Psoas muscle (tissue), 8 donors: ENCODE results near the gene TMEM9B. TPM values are rescaled to one million over a fixed set of nuclear protein-coding genes. Genes with fewer than 3 reads are reported as not detected.

Experiments used
- ATAC-seq, 4 donors: fragments of 200-7000 bp; cut with Tn5 transposase; one replicate each; pipeline ENCODE4 v1.9.1; 2020; ENCODE audit warnings: moderate library complexity in 3 of 4, mild to moderate bottlenecking in 2 of 4
- DNase-seq, 2 donors: peaks; one replicate each; pipeline ENCODE4 v3.0.0-alpha.2; 2020
- H3K27ac ChIP-seq: fragments of 200-600 bp; one replicate; pipeline ENCODE4 v1.8.0; 2022
- H3K27me3 ChIP-seq, 3 donors: fragments of 200-600 bp in 1 of 3; one replicate each; pipeline versions ENCODE4 v1.6.1 to v1.8.0; 2013 to 2022; ENCODE audit warnings: low read length in 2 of 3, mild to moderate bottlenecking in 2 of 3, moderate library complexity in 1 of 3; ENCODE audit not compliant: insufficient read depth in 3 of 3
- H3K36me3 ChIP-seq, 2 donors: fragments of 200-600 bp in 1 of 2; one replicate each; pipeline versions ENCODE4 v1.6.1 to v1.8.0; 2013 to 2022; ENCODE audit warnings: low read depth in 1 of 2, mild to moderate bottlenecking in 1 of 2, moderate library complexity in 1 of 2; ENCODE audit not compliant: insufficient read depth in 1 of 2
- H3K4me1 ChIP-seq: fragments of 200-600 bp; one replicate; pipeline ENCODE4 v1.8.0; 2022
- H3K4me3 ChIP-seq: fragments of 200-600 bp; one replicate; pipeline ENCODE4 v1.8.0; 2022; ENCODE audit warnings: mild to moderate bottlenecking
- H3K9me3 ChIP-seq: fragments of 200-600 bp; one replicate; pipeline ENCODE4 v1.8.0; 2022
- WGBS, 3 donors: extraction: QIAGEN DNeasy Blood & Tissue Kit; methylation state at CpG; one replicate each; pipeline versions ENCODE4 v1.1.6 to v1.1.7; 2013; 5-methylcytosine and 5-hydroxymethylcytosine counted together
- intact Hi-C, 2 donors: fragments of 100-400 bp; cut with DNase I; formaldehyde crosslinking; loops; one replicate each; pipeline versions ENCODE4 v1.11.0 to v1.14.2; 2022
- polyA plus RNA-seq, 3 donors: library from polyadenylated mRNA; stranded (reverse); fragments of 200-250 nt; gene quantifications; one replicate each; pipeline ENCODE4 v1.2.3, GENCODE V29; 2013
- total RNA-seq, 4 donors: library from RNA; stranded (reverse); fragmentation: NEBNext Ultra II Directional in 2 of 4; extraction: Animal tissue kit (Norgen Biotek cat#: 25700) in 2 of 4; gene quantifications; one replicate each; pipeline versions ENCODE4 v1.2.1 to v1.2.4, GENCODE V29; 2021 to 2023
- TF ChIP-seq, protein P1 (sequence below): fragments of 200-600 bp; IDR thresholded peaks from one replicate; pipeline ENCODE4 v1.8.0; 2022; ENCODE audit warnings: antibody characterized with exemption
- donor health status: healthy with polysubstance abuse.
- donor health status: DM: no; HTN: no; CAD: no; lungs with moderate emphysema.
- donor health status: Bipolar disorder and iron deficiency.
- donor health status: healthy.
- donor health status: DM: yes; HTN: yes; CAD: no.
- donor health status: DM: no; HTN: no; CAD: no.
- donor health status: DM: no; HTN: no; CAD: no.
- donor health status: DM: yes; HTN: yes; CAD: no.

TMEM9B gene
- total and polyA plus RNA-seq, 7 donors = 32.1 to 83.4 (median 40.7) TPM

DNA sequence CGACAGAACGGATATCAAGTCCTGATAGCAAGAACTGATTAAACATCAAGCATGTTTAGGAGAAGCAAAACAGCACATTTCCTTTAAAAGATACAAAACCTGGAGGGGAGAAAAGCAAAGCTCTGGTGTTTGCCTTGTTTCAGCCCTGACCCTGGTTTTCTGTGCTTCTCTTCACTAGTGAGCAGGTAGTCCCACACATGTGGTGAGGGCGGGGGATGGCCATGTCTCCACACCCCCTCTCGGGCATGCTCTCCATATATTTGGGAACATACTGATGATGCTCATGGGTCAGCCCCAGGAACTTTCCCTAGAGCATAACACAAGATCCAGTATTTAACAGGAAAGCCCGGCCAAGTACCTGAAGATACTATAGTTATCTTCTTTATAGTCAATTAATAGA lies 41.6 kb downstream of the TMEM9B start:
- no peak for ATAC-seq
- intact Hi-C loops = no loop called here
- WGBS, 3 donors = 90 to 96% (median 90%) methylated on average over 5 of the region's 5 CpGs
- peaks cover 7 to 70% of the 10 kb centered on the region in 2 donors for H3K36me3 ChIP-seq
- DNase-seq = no peak
- no peaks in the 10 kb centered on the region for H3K4me1 ChIP-seq
- H3K27ac ChIP-seq = no peak overlapping the region
- H3K9me3 ChIP-seq = no peaks in the 10 kb centered on the region
- H3K4me3 ChIP-seq = no peak overlapping the region
- TF ChIP-seq, protein P1, sequence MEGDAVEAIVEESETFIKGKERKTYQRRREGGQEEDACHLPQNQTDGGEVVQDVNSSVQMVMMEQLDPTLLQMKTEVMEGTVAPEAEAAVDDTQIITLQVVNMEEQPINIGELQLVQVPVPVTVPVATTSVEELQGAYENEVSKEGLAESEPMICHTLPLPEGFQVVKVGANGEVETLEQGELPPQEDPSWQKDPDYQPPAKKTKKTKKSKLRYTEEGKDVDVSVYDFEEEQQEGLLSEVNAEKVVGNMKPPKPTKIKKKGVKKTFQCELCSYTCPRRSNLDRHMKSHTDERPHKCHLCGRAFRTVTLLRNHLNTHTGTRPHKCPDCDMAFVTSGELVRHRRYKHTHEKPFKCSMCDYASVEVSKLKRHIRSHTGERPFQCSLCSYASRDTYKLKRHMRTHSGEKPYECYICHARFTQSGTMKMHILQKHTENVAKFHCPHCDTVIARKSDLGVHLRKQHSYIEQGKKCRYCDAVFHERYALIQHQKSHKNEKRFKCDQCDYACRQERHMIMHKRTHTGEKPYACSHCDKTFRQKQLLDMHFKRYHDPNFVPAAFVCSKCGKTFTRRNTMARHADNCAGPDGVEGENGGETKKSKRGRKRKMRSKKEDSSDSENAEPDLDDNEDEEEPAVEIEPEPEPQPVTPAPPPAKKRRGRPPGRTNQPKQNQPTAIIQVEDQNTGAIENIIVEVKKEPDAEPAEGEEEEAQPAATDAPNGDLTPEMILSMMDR = no peak
- H3K27me3 ChIP-seq = no peaks in the 10 kb centered on the region

DNA sequence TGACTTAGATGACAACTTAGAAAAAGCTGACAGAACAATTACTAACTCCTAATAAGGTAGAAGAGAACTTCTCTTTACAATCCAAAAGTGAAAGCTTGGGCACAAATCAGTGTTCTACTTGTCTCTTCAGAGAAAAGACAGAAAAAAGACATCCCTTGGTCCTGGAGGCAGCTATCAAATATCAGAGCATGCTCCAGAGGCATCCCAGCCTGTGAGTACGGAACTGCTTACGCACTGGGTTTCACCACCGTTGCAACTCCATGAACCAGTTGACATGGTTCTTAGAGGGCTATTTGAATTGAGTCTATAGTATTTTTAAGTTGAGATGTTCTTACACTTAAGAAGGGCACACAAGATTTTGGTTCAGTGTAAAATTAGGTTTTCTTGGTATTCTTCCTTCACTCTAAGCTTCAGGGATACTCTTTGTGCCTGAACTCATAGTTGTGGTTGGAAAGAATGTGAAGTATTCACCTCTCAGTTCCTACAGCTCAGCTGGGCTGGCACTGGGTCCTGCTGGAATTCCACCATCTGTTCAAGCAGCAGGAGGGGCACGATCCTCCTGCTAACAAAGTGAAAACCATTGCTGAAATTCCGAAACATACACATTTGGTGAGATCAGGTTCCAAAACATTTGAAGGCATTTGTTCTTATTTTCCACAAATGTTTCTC lies 47.0 kb downstream of the TMEM9B start:
- no peaks in the 10 kb centered on the region for H3K27me3 ChIP-seq
- no peak overlapping the region for H3K4me3 ChIP-seq
- H3K36me3 ChIP-seq = peaks cover 9 to 79% of the 10 kb centered on the region in 2 donors
- H3K4me1 ChIP-seq = peaks cover 26% of the 10 kb centered on the region
- ATAC-seq = peak; percentile 57 to 84 (median 69)
- H3K27ac ChIP-seq = peak overlapping the region; percentile 21
- peak in 1 of 2 donors; percentile 56 for DNase-seq
- intact Hi-C loops = loop anchor here in 1 of 2 donors (10.0 kb wide), 1 partner anchor 218 kb away; no protein-coding TSS in a partner anchor
- TF ChIP-seq, protein P1 = no peak
- 33 to 55% (median 37%) methylated on average over 5 of the region's 5 CpGs for WGBS, 3 donors
- H3K9me3 ChIP-seq = no peaks in the 10 kb centered on the region

DNA sequence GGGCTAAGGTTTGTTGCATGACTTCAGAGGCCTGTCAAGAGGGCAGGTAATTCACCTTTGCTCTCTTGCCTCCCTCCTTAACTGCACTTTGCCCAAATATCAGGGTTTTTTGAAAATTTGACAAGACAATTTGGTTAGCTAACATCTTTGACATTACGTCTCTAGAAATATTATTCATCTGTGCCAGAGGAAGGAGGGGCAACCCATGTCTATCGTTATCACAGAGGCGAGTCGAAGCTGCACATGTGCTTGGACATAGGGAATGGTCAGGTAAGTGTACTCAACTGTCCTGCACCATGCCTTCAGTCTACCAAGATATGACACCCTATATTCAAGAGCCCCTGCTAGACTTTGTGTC lies 49.6 kb downstream of the TMEM9B start:
- WGBS, 3 donors = 53 to 64% (median 58%) methylated on average over 4 of the region's 4 CpGs
- ATAC-seq = no peak
- H3K4me3 ChIP-seq = no peak overlapping the region
- H3K27ac ChIP-seq = no peak overlapping the region
- H3K27me3 ChIP-seq = no peaks in the 10 kb centered on the region
- TF ChIP-seq, protein P1 = no peak
- no peak for DNase-seq
- peaks cover 29% of the 10 kb centered on the region for H3K4me1 ChIP-seq
- H3K9me3 ChIP-seq = no peaks in the 10 kb centered on the region
- intact Hi-C loops = loop anchor here (5.0 to 10.0 kb wide), 2 partner anchors 220 to 222 kb away; no protein-coding TSS in a partner anchor
- peaks cover 6 to 53% of the 10 kb centered on the region in 2 donors for H3K36me3 ChIP-seq

DNA sequence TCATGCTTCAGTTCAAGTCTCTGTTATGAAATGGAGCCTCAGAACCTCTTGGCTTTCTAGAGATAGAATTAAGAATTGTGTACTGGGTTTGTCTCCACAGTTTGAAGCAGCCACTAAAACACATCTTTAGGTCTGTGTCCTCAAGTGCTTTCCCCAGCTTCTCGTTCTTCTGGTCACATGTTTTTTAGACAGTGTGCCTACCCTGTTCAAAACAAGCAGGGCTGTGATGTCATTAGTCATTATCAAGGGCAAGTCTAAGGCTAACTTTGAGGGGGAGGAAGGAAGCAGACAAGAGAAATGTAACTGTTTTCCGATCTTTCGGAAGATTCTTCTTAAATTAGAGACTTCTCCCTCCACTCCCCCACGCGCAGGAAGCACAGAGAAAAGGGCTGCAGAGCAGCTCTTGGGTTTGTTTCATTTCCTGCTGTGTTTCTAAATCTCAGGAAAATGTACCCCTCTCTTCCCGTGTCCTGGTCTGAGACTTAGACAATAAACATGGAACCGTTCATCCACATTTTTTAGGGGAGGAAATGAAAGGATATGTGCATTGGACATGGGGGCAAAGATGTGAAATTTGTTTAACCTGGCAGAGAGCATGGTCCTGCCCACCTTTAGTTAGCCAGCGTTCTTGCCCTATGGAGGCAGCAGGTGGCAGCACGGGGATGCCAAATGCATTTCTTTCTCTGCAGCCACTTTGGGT lies 50.1 kb downstream of the TMEM9B start:
- 23 to 27% (median 27%) methylated on average over 9 of the region's 9 CpGs for WGBS, 3 donors
- intact Hi-C loops = loop anchor here (5.0 to 10.0 kb wide), 2 partner anchors 221 to 222 kb away; no protein-coding TSS in a partner anchor
- Histone ChIP-seq H3K4me1 (peaks cover 29% of the 10 kb centered on the region), H3K4me3 (no peak overlapping the region), H3K9me3 (no peaks in the 10 kb centered on the region), H3K27ac (no peak overlapping the region), H3K27me3 (no peaks in the 10 kb centered on the region), H3K36me3 (peaks cover 6 to 48% of the 10 kb centered on the region in 2 donors)
- ATAC-seq = no peak
- TF ChIP-seq, protein P1 = peak; percentile 40
- no peak for DNase-seq
